NCI-H510A treated with DMSO at 0.1 percent for 48 hours (cell line): Measurements from ENCODE around the gene NOL7.

ENCODE experiments used
- DNase-seq: peaks from one replicate; lab custom pipeline; 2025; lab: John Stamatoyannopoulos, UW

The NOL7 gene

DNA sequence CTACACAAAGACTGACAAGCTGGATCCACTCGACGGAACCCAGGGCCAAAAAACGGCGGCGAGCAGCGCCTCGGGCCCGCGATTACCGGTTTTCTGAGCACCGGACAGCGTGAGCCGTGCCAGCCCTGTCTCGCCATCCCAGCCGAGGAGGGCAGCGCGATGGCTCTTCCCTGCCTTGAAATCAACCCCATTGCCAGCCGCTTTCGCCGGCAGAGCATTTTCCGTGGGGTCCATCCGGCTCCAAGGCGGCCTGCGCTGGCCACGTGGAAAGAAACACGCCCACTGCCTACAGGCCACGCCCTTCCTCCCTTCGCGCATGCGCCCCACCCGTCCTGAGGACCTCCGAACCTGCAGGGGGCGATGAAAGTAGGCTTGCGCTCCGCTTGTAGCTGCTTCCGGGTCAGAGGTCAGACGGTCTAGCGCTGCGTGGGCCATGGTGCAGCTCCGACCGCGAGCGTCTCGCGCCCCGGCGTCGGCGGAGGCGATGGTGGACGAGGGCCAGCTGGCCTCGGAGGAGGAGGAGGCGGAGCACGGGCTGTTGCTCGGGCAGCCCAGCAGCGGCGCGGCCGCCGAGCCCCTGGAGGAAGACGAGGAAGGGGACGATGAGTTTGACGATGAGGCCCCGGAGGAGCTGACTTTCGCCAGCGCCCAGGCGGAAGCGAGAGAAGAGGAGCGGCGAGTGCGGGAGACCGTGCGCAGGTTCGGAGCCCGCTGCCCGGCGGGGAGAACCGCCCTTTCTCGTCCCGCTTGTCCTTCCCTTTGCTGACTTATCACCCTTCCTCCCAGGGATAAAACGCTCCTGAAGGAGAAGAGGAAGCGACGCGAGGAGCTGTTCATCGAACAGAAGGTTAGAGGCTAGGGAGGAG, at the start of gene NOL7:
Gene NOL7, plus strand, starts transcription at position 410 of the 866 bp plus-strand sequence. Its CDS starts 24 bp downstream, at position 434.
- peak; percentile 85 for DNase-seq

GRCh38 chr6:13565921-13566320, 49.2 kb upstream of the NOL7 start:
- DNase-seq, result no peak

DNA sequence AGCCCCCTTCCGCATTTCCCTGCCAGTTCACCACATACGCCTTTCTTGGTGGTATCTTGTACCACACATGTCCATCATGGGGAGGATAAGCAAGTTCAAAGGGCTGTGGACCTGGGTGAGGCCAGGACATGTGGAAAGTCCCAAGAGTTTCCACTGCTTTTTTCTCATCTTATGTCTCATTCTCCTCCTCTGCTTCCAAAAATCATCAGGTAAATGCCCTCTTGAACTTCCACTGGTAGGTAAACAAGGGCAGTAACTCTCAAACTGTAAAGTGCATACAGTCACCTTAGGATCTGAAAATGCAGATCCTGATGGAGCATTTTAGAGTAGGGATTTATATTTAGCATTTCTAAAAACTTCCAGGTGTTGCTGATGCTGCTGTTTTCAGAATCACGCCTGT, 48.6 kb upstream of the NOL7 start:
- no peak for DNase-seq

DNA sequence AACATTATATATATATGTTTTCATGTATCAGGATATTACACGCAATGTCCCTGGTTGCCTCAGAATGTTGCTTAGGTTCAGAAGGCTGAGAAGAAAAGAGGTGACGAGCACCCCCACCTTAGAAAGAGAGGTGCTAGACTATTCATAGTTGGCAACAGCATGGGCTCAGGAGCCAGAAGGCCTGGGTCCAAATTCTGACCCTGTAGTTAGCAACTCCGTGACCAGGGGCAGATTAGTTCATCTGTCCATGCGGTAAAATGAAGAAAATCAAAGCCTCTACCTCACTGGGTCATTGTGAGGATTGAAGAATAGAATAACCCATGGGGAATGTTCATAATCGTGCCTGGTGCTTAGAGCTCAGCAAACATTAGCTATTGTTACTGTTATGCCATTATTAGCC, 46.2 kb upstream of the NOL7 start:
- no peak for DNase-seq

- no peak for DNase-seq
Measured at GRCh38 chr6:13572240-13572639, 42.9 kb upstream of the NOL7 start.

GRCh38 chr6:13572951-13573654, 42.0 kb upstream of the NOL7 start:
- no peak for DNase-seq

DNA sequence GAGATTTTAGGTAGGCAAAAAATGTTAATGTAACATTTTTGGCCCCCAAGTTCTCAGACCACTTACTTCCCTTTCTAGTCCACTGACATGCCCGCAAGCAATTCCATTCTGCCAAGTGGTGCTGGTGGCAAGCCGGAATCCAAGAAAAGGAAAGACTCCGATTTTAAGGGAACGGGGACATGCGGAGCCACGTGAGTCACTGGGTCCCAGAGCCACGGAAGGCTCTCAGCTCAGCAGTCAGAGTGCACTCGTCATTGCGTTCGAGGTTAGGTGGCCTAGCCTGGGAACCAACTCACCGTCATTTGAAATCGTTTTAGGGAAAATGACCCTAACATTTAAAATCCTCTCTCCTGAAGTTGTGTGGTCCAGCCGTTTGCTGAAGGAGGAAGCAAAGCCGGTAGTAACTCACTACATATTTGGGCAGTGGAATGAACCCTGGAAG, 41.4 kb upstream of the NOL7 start:
- peak; percentile 12 for DNase-seq

- peak; percentile 87 for DNase-seq
Measured at GRCh38 chr6:13574149-13574570, 41.0 kb upstream of the NOL7 start.

DNA sequence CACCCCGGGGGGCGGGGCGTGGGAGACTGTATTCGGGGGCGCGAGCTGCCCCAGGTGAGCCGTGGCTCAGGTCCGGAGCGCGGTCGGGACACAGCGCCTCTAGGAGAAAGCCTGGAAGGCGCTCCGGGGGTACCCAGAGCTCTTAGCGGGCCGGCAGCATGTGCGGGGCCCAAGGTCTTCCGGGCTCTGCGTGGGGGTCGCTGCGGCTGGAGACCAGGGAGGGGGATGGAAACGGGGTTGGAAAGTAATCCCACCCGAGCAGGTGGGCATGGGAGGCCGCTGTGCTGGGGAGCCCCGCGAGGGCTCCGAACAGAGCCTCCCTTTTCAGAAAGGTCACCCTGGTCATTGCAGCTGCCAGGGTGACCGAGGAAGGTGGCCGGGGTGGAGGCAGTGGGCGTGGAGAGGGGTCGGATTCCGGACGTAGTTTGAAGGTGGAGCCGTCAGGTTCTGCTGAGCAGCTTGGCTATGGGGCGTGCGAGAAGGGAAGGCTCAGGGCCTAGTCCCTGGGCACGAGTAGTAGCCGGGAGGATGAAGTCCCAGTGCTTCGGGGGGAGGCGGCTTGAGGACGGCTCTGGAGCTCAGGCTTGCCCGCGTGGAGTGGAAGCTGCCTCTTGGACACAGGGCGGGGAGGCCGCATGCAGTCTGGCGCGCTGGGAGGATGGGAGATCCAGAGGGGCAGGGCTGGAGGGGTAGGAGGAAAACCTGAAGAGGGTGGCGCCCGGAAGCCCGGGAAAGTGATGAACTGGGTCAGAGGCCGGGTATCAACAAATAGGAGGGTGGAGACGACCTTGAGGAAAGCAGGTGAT, 40.4 kb upstream of the NOL7 start, which contains the start of gene SIRT5:
Gene SIRT5, plus strand, starts transcription at position 31 of the 806 bp plus-strand sequence. CDS start 9,510 bp downstream, outside the sequence.
- peak; percentile 89 for DNase-seq

DNA sequence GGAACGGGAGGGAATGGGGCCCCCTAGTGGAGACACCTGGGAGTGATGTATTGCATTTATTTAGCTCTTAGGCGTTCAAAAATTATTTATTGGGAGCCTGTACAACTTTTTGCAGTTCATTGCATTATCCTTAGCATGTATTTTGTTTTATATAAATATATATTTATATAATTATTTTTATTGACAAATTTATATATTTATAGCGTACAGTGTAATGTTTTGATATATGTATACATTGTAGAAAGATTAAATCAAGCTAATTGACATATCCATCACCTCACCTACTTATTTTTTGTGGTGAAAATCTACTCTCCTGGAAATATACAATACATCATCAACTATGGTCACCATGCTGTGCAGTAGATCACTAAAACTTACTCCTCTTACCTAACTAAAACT, 39.8 kb upstream of the NOL7 start:
- no peak for DNase-seq

- DNase-seq, result no peak
Measured at GRCh38 chr6:13576017-13576416, 39.1 kb upstream of the NOL7 start.

DNA sequence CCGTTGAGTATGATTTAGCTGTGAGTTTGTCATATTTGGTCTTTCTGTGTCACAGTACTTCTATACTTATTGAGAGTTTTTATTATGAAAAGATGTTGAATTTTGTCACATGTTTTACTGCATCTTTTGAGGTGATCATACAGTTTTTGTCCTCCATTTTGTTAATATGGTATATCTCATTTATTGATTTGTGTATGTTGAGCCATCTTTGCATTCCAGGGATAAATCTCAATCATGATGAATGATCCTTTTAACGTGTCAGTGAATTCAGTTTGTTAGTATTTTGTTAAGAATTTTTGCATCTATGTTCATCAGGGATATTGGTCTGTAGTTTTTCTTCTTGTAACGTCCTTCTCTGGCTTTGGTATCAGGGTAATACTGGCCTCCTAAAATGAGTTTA, 37.2 kb upstream of the NOL7 start:
- no peak for DNase-seq

- no peak for DNase-seq
Measured at GRCh38 chr6:13579911-13580310, 35.2 kb upstream of the NOL7 start.

GRCh38 chr6:13581700-13582229, 33.4 kb upstream of the NOL7 start:
- DNase-seq, result no peak

- no peak for DNase-seq
Measured at GRCh38 chr6:13586603-13587542, 28.3 kb upstream of the NOL7 start.

DNA sequence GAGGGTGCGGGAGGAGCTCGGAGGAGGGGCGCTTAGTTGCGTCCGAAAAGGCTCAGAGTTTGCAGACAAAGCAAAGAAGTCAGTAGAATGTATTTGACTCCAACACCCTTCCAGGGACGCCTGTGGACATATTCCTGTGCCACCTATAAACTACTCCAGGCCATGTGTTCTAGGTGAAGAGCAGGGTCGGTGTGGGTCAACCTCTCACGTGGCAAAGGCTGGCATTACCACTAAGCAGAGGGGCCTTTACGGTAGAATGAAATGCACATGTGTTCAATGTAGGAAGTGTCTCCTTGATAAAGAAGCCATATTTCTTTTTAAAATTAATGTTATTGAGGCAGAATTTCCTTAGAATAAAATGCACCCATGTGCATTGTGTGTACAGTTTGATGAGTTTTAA, 25.3 kb upstream of the NOL7 start:
- DNase-seq, result no peak

DNA sequence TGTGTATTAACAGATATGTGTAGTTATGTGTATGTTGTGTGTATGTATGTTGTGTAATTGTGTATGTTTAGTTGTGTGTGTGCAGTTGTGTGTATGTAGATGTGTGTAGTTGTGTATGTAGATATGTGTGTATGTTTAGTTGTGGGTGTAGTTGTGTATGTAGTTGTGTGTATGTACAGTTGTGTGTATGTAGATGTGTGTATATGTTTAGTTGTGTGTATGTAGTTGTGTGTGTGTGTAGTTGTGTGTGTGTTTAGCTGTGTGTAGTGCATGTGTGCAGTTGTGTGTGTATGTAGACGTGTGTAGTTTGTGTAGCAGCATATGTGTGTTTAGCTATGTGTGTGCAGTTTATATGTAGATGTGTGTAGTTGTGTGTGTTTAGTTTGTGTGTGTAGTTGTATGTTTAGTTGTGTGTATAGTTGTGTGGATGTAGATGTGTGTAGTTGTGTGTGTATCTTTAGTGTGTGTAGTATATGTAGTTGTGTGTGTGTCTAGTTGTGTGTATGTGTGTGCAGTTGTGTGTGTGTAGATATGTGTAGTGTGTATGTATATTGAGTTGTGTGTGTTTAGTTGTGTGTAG, 24.5 kb upstream of the NOL7 start:
- no peak for DNase-seq

DNA sequence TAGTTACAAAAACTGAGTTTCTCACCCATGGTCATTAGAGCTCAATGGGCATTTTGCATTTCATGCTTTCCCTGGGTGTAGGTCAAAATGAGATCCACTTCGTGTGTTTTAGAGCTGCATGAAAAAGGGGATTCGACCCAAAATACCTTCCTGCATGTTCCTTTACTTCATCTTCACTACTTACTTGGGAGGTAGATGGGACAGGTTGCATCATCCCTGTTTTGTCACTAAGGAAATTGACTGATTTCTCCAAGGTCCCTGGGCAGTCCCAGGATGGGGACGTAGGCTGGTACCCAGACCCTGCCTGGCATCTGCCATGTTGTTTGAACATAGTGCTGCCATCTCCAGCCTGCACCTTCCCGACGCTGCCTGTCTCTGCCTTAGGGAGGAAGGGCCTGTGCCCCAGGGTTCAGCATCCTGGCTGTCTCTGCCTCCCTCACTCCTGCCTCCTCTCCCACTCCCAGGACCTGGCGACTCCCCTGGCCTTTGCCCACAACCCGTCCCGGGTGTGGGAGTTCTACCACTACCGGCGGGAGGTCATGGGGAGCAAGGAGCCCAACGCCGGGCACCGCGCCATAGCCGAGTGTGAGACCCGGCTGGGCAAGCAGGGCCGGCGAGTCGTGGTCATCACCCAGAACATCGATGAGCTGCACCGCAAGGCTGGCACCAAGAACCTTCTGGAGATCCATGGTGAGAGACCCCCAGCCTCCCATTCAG, 23.8 kb upstream of the NOL7 start:
- no peak for DNase-seq

GRCh38 chr6:13593103-13593502, 22.0 kb upstream of the NOL7 start:
- no peak for DNase-seq

GRCh38 chr6:13593720-13594119, 21.4 kb upstream of the NOL7 start:
- DNase-seq, result no peak
